ENCODE results near the gene RFLNA. TPM values are rescaled to one million over a fixed set of nuclear protein-coding genes. Genes with fewer than 3 reads are reported as not detected.

RFLNA gene
- total RNA-seq, 1 donor from 2014 or later: 20.8 TPM

DNA sequence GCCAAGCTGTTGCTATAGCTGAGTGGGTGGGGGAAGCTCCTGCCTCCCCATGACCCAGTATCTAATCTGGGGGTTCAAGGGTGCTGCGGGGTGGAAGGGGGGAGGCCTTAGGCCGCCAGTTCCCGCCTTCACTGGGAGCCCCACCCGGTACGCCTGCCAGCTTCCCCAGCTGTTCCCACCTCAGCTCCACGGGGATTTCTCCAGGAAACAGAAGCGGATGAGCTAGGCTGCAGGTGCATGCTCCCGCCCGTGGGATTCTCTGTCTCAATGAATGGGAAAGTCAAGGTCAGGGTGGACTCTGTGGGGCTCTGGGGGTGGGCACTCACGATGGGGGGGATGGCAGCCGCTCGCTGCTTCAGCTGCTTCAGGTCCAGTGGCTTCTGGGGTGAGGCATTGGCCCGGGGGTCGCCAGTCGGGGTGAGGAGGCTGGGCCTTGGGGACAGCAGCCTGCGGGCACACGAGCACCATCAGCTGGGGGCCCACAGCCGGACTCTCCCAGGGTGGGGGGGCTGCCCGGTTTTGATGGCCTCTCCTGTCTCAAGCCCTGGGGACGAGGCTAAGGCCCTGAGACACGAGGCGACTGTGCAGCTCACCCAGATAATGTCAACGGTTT is 68.6 kb downstream of the RFLNA start:
- H3K27me3 Mint-ChIP-seq: no peaks in the 10 kb centered on the region
- H3K4me1 Mint-ChIP-seq (ENCODE audit: low read depth): peaks cover 6% of the 10 kb centered on the region
- TF ChIP-seq, protein P1, sequence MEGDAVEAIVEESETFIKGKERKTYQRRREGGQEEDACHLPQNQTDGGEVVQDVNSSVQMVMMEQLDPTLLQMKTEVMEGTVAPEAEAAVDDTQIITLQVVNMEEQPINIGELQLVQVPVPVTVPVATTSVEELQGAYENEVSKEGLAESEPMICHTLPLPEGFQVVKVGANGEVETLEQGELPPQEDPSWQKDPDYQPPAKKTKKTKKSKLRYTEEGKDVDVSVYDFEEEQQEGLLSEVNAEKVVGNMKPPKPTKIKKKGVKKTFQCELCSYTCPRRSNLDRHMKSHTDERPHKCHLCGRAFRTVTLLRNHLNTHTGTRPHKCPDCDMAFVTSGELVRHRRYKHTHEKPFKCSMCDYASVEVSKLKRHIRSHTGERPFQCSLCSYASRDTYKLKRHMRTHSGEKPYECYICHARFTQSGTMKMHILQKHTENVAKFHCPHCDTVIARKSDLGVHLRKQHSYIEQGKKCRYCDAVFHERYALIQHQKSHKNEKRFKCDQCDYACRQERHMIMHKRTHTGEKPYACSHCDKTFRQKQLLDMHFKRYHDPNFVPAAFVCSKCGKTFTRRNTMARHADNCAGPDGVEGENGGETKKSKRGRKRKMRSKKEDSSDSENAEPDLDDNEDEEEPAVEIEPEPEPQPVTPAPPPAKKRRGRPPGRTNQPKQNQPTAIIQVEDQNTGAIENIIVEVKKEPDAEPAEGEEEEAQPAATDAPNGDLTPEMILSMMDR (IDR thresholded peaks at IDR 0.05; ENCODE audit: unreplicated experiment): no peak
- no peak overlapping the region for H3K27ac Mint-ChIP-seq
- no peaks in the 10 kb centered on the region for H3K9me3 Mint-ChIP-seq (ENCODE audit: low read depth)
- H3K36me3 Mint-ChIP-seq (ENCODE audit: insufficient read depth): peaks cover 2% of the 10 kb centered on the region
- H3K4me3 Mint-ChIP-seq (ENCODE audit: low read depth): no peak overlapping the region
- DNase-seq (ENCODE audit: low spot score, unreplicated experiment): no peak

DNA sequence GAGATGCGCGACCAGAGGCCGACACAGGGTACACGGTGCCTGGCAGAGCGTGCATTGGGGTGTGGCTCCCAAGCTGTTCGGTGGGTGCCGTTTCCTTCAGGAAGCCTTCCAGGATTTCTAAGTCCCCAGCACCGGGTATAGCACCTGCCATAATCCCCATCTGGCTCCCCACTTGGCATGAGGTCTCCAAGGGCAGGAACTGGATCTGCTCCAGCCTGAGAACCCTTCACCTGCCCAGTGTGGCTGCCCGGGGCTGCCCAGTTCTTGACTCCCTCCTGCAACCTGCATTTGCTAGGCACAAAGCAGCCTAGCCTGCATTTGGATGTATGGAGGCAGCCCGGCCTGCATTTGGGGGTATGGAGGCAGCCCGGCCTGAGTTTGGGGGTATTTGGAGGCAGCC is 69.7 kb downstream of the RFLNA start:
- no peaks in the 10 kb centered on the region for H3K27me3 Mint-ChIP-seq
- no peak overlapping the region for H3K27ac Mint-ChIP-seq
- peaks cover 5% of the 10 kb centered on the region for H3K36me3 Mint-ChIP-seq (ENCODE audit: insufficient read depth)
- H3K4me1 Mint-ChIP-seq (ENCODE audit: low read depth): peaks cover 6% of the 10 kb centered on the region
- no peaks in the 10 kb centered on the region for H3K9me3 Mint-ChIP-seq (ENCODE audit: low read depth)
- no peak for DNase-seq (ENCODE audit: low spot score, unreplicated experiment)
- TF ChIP-seq, protein P1 (IDR thresholded peaks at IDR 0.05; ENCODE audit: unreplicated experiment): no peak
- no peak overlapping the region for H3K4me3 Mint-ChIP-seq (ENCODE audit: low read depth)

Small RNAs within 50 kb of the gene (microRNA-seq; reads per million reads assigned to microRNA genes)
- not detected for gene MIR6880 (ENCODE audit: borderline number of aligned reads, unreplicated experiment)
